OCI-LY1 (cell line): ENCODE data around the gene ITSN1.
"Not testable (repeated sequence)": the region's sequence is repeated elsewhere in the genome, so short reads cannot be mapped to it uniquely, and the experiment has no call there.

Experiments
- H2AFZ ChIP-seq: fragments of 200-600 bp; sonication (generic), shearing (Covaris generic); 2 replicates; pipeline ENCODE4 v1.6.0; 2014; ENCODE audit warnings: antibody characterized with exemption, mild to moderate bottlenecking, low read length
- H3F3A ChIP-seq: fragments of 200-600 bp; sonication (generic), shearing (Covaris generic); 2 replicates; pipeline ENCODE4 v1.6.0; 2014; ENCODE audit warnings: mild to moderate bottlenecking, antibody characterized with exemption, low read length, moderate library complexity; ENCODE audit not compliant: insufficient read depth
- H3K27ac ChIP-seq: fragments of 200-600 bp; sonication (generic); 2 replicates; pipeline ENCODE4 v1.5.1; 2014; ENCODE audit warnings: low read length, mixed run types, mild to moderate bottlenecking, low read depth; ENCODE audit not compliant: poor library complexity, severe bottlenecking
- H3K27me3 ChIP-seq: fragments of 200-600 bp; sonication (generic); 2 replicates; pipeline ENCODE4 v1.6.0; 2014; ENCODE audit warnings: antibody characterized with exemption, mild to moderate bottlenecking, low read length, moderate library complexity; ENCODE audit not compliant: insufficient read depth
- H3K36me3 ChIP-seq: fragments of 200-600 bp; sonication (generic); 2 replicates; pipeline ENCODE4 v1.6.1; 2014; ENCODE audit warnings: mild to moderate bottlenecking, antibody characterized with exemption, low read length, moderate library complexity, mixed read lengths; ENCODE audit not compliant: insufficient read depth
- H3K4me1 ChIP-seq: fragments of 200-600 bp; sonication (generic); 2 replicates; pipeline ENCODE4 v1.5.1; 2014; ENCODE audit warnings: mild to moderate bottlenecking, low read length, moderate library complexity; ENCODE audit not compliant: insufficient read depth, severe bottlenecking
- H3K4me2 ChIP-seq: fragments of 200-600 bp; sonication (generic), shearing (Covaris generic); 2 replicates; pipeline ENCODE4 v1.6.1; 2014; ENCODE audit warnings: low read length
- H3K4me3 ChIP-seq: fragments of 200-600 bp; sonication (generic); 2 replicates; pipeline ENCODE4 v1.5.1; 2014; ENCODE audit warnings: low read length, low read depth, mild to moderate bottlenecking, mixed read lengths; ENCODE audit not compliant: poor library complexity, severe bottlenecking
- H3K79me2 ChIP-seq: fragments of 200-600 bp; shearing (Covaris generic); 2 replicates; pipeline ENCODE4 v1.6.1; 2016; ENCODE audit warnings: mixed run types, low read length, mixed read lengths; ENCODE audit not compliant: insufficient read depth
- H3K9ac ChIP-seq: fragments of 200-600 bp; sonication (generic), shearing (Covaris generic); 2 replicates; pipeline ENCODE4 v1.6.1; 2014; ENCODE audit warnings: mild to moderate bottlenecking, low read length, mixed read lengths
- H3K9me2 ChIP-seq: fragments of 200-600 bp; sonication (generic), shearing (Covaris generic); 2 replicates; pipeline ENCODE4 v1.6.1; 2014; ENCODE audit warnings: low read depth, mild to moderate bottlenecking, low read length, mixed read lengths
- H3K9me3 ChIP-seq: fragments of 200-600 bp; shearing (Covaris generic); 2 replicates; pipeline ENCODE4 v1.6.1; 2014; ENCODE audit warnings: low read length, mixed read lengths
- H4K20me1 ChIP-seq: fragments of 200-600 bp; sonication (generic), shearing (Covaris generic); 2 replicates; pipeline ENCODE4 v1.6.0; 2016; ENCODE audit warnings: mild to moderate bottlenecking, low read length; ENCODE audit not compliant: insufficient read depth
- EZH2 ChIP-seq: fragments of 200-600 bp; sonication (generic), shearing (Covaris generic); IDR thresholded peaks from 2 replicates; pipeline ENCODE4 v1.8.0; 2017; ENCODE audit warnings: borderline replicate concordance, mixed run types, mild to moderate bottlenecking, antibody characterized with exemption, low read length, moderate library complexity, mixed read lengths
- TF ChIP-seq, protein P1 (sequence below): fragments of 200-600 bp; sonication (generic), shearing (Covaris generic); IDR thresholded peaks from 2 replicates; pipeline ENCODE4 v1.5.1; 2017; ENCODE audit warnings: mild to moderate bottlenecking, antibody characterized with exemption, low read length, moderate library complexity, mixed read lengths

ITSN1 gene

DNA sequence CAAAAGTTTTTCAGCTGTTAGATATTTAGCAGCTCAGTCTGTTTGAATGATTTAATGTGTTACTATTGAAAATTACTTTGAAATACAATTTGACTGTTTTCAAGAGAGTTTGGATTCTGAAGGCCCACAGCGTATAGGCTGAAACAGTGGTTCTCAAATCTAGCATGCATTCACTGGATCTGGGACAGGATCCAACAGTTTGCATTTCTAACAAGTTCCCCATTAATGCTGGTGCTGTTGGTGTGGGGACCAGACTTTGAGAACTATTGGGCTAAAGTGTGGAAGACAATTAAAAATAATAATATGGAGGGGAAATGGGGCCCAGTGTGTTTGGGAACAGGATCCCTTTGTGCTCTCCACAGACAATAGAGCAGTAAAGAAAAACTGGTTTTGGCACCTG, 31.9 kb downstream of the ITSN1 start:
- H3K9ac ChIP-seq = no peak overlapping the region
- no peak overlapping the region for H3K4me2 ChIP-seq
- H3K27me3 ChIP-seq = no peaks in the 10 kb centered on the region
- TF ChIP-seq, protein P1, sequence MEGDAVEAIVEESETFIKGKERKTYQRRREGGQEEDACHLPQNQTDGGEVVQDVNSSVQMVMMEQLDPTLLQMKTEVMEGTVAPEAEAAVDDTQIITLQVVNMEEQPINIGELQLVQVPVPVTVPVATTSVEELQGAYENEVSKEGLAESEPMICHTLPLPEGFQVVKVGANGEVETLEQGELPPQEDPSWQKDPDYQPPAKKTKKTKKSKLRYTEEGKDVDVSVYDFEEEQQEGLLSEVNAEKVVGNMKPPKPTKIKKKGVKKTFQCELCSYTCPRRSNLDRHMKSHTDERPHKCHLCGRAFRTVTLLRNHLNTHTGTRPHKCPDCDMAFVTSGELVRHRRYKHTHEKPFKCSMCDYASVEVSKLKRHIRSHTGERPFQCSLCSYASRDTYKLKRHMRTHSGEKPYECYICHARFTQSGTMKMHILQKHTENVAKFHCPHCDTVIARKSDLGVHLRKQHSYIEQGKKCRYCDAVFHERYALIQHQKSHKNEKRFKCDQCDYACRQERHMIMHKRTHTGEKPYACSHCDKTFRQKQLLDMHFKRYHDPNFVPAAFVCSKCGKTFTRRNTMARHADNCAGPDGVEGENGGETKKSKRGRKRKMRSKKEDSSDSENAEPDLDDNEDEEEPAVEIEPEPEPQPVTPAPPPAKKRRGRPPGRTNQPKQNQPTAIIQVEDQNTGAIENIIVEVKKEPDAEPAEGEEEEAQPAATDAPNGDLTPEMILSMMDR = no peak
- TF ChIP-seq EZH2 = no peak
- no peaks in the 10 kb centered on the region for H3K36me3 ChIP-seq
- H3K9me2 ChIP-seq = no peaks in the 10 kb centered on the region
- H2AFZ ChIP-seq = no peak overlapping the region
- H3K4me1 ChIP-seq = no peaks in the 10 kb centered on the region
- no peak overlapping the region for H3K4me3 ChIP-seq
- H3K79me2 ChIP-seq = no peaks in the 10 kb centered on the region
- H3K9me3 ChIP-seq = no peaks in the 10 kb centered on the region
- H3K27ac ChIP-seq = no peak overlapping the region
- H3F3A ChIP-seq = no peaks in the 10 kb centered on the region
- no peaks in the 10 kb centered on the region for H4K20me1 ChIP-seq

DNA sequence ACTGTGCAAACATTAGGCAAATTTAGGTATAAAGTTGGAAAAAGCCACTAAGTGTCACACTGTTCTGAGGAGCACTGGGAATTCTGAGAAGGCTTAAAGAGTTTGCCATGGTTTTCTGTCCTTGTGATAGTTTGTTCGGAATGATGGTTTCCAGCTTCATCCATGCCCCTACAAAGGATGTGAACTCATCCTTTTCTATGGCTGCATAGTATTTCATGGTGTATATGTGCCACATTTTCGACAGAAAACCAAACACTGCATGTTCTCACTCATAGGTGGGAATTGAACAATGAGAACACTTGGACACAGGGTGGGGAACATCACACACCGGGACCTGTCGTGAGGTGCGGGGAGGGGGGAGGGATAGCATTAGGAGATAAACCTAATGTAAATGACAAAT, 34.4 kb downstream of the ITSN1 start:
- H3F3A ChIP-seq, H3K27me3 ChIP-seq, H3K36me3 ChIP-seq, H3K9me3 ChIP-seq, H3K9me2 ChIP-seq, H2AFZ ChIP-seq, H3K4me3 ChIP-seq, H3K9ac ChIP-seq, H4K20me1 ChIP-seq, H3K4me2 ChIP-seq, H3K79me2 ChIP-seq, H3K4me1 ChIP-seq, H3K27ac ChIP-seq: not testable (repeated sequence)

DNA sequence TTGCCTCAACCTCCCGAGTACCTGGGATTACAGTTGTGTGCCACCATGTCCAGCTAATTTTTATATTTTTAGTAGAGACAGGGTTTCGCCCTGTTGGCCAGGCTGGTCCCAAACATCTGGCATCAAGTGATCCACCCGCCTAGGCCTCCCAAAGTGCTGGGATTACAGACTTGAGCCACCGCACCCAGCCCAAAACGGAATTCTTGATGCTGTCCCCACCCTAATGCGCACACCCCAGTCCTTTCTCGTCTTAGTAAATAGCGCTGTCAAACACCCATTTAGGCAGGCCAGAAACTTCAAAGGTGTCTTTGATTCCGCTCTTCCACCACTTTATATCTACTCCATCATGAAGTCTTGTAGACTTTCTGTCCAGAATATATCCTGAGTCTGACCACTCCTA, 35.1 kb downstream of the ITSN1 start:
- no peaks in the 10 kb centered on the region for H3K9me2 ChIP-seq
- no peak overlapping the region for H3K9ac ChIP-seq
- H2AFZ ChIP-seq = no peak overlapping the region
- H3K4me3 ChIP-seq = no peak overlapping the region
- H3K4me2 ChIP-seq = no peak overlapping the region
- no peaks in the 10 kb centered on the region for H3K79me2 ChIP-seq
- no peaks in the 10 kb centered on the region for H3K27me3 ChIP-seq
- no peaks in the 10 kb centered on the region for H3K9me3 ChIP-seq
- H3K4me1 ChIP-seq = no peaks in the 10 kb centered on the region
- no peaks in the 10 kb centered on the region for H3K36me3 ChIP-seq
- TF ChIP-seq EZH2 = no peak
- TF ChIP-seq, protein P1 = no peak
- no peak overlapping the region for H3K27ac ChIP-seq
- no peaks in the 10 kb centered on the region for H3F3A ChIP-seq
- no peaks in the 10 kb centered on the region for H4K20me1 ChIP-seq

DNA sequence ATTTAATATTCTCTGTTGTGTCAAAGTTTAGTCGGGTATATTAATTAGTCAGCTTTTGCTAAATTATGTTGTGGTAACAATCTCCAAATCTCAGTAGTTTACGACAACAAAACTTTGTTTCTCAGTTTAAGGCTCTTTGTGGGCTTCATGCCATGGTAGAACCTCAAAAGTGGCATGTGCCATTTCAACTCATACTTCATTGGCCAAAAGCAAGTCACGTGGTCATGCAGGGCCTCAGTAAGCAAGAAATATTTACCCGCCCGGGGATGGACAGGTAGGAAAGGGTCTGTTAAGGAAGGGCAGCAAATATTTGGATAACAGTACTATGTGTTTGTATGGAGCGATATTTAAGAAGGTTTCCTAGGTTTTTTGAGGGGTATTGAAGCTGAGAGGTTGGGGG, 38.6 kb downstream of the ITSN1 start:
- H3K79me2 ChIP-seq = no peaks in the 10 kb centered on the region

More for the DNA sequence above, 38.6 kb downstream of the ITSN1 start:
- Histone ChIP-seq H3K4me1 (no peaks in the 10 kb centered on the region), H3K4me2 (no peak overlapping the region), H3F3A (no peaks in the 10 kb centered on the region), H3K9me3 (no peaks in the 10 kb centered on the region), H2AFZ (no peak overlapping the region), H3K36me3 (no peaks in the 10 kb centered on the region), H3K4me3 (no peak overlapping the region), H3K27ac (no peak overlapping the region), H3K9ac (no peak overlapping the region), H3K9me2 (no peaks in the 10 kb centered on the region), H4K20me1 (no peaks in the 10 kb centered on the region), H3K27me3 (no peaks in the 10 kb centered on the region)
- TF ChIP-seq, protein P1 = no peak
- TF ChIP-seq EZH2 = no peak
